Gastroesophageal sphincter (tissue), 3 donors: ENCODE measurements around the gene CADM1.

ENCODE experiments used
- POLR2AphosphoS5 ChIP-seq: sonication (generic); formaldehyde crosslinking; IDR thresholded peaks from one replicate; pipeline ENCODE4 v1.6.1; 2017; ENCODE audit warnings: antibody characterized with exemption
- TF ChIP-seq, protein P1 (sequence below), 4 experiments: fragments of 200-600 bp in 2 of 4; fragments of 450-650 bp in 2 of 4; sonication (generic) in 1 of 4; IDR thresholded peaks; one replicate each; pipeline ENCODE4 v1.5.1; 2017 to 2019; ENCODE audit warnings: antibody characterized with exemption in 4 of 4, mild to moderate bottlenecking in 2 of 4, moderate library complexity in 2 of 4

DNA sequence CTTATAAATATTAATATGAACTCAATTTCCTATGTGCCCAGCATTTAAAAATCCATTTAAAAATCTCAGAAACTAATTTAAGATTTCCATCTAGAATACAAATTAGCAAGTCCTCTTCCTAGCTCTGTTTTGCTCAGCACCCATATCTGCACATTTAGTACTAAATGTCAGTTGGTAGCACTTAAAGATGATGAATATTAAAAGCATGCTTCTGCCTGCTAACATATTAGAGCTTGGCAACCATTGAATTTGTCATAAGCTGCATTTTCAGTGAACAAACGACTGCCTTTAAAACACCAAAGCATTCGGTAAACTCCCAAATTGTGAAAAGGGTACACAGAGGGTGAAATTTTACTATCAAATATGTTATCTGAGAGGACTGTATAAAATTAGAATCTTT, 177.7 kb downstream of the CADM1 start:
- TF ChIP-seq, protein P1, sequence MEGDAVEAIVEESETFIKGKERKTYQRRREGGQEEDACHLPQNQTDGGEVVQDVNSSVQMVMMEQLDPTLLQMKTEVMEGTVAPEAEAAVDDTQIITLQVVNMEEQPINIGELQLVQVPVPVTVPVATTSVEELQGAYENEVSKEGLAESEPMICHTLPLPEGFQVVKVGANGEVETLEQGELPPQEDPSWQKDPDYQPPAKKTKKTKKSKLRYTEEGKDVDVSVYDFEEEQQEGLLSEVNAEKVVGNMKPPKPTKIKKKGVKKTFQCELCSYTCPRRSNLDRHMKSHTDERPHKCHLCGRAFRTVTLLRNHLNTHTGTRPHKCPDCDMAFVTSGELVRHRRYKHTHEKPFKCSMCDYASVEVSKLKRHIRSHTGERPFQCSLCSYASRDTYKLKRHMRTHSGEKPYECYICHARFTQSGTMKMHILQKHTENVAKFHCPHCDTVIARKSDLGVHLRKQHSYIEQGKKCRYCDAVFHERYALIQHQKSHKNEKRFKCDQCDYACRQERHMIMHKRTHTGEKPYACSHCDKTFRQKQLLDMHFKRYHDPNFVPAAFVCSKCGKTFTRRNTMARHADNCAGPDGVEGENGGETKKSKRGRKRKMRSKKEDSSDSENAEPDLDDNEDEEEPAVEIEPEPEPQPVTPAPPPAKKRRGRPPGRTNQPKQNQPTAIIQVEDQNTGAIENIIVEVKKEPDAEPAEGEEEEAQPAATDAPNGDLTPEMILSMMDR (IDR thresholded peaks at IDR 0.05), result no peak
- no peak for TF ChIP-seq POLR2AphosphoS5
